Left lung (tissue), 10 donors: ENCODE results near the gene VPS35L. TPM values are rescaled to one million over a fixed set of nuclear protein-coding genes. Genes with fewer than 3 reads are reported as not detected.

ENCODE experiments used
- ATAC-seq: fragments of 200-7000 bp; cut with Tn5 transposase; one replicate; pipeline ENCODE4 v1.9.1; 2020; ENCODE audit warnings: moderate library complexity
- DNase-seq, 4 donors: peaks; one replicate each; pipeline ENCODE4 v3.0.0-alpha.2; 2013 to 2020
- H3K27ac ChIP-seq, 2 donors: fragments of 200-600 bp; sonication (generic) in 1 of 2; one replicate each; pipeline versions ENCODE4 v1.5.0 to v1.8.0; 2020 to 2021
- H3K27me3 ChIP-seq, 2 donors: fragments of 200-600 bp; sonication (generic) in 1 of 2; one replicate each; pipeline versions ENCODE4 v1.5.0 to v1.8.0; 2020 to 2021
- H3K36me3 ChIP-seq, 2 donors: fragments of 200-600 bp; sonication (generic) in 1 of 2; one replicate each; pipeline versions ENCODE4 v1.5.0 to v1.8.0; 2020 to 2021
- H3K4me1 ChIP-seq, 2 donors: fragments of 200-600 bp; one replicate each; pipeline ENCODE4 v1.8.0; 2021
- H3K4me3 ChIP-seq, 2 donors: fragments of 200-600 bp; sonication (generic) in 1 of 2; one replicate each; pipeline versions ENCODE4 v1.5.0 to v1.8.0; 2020 to 2021; ENCODE audit warnings: mild to moderate bottlenecking in 1 of 2
- H3K9me3 ChIP-seq, 2 donors: fragments of 200-600 bp; sonication (generic) in 1 of 2; one replicate each; pipeline versions ENCODE4 v1.5.0 to v1.8.0; 2020 to 2021
- CTCF ChIP-seq, 2 donors: fragments of 200-600 bp; sonication (generic) in 1 of 2; IDR thresholded peaks; one replicate each; pipeline versions ENCODE4 v1.5.0 to v1.8.0; 2021; ENCODE audit warnings: antibody characterized with exemption in 2 of 2
- intact Hi-C, 2 donors: fragments of 100-400 bp; cut with DNase I; formaldehyde crosslinking; loops; one replicate each; pipeline versions ENCODE4 v1.11.2 to v1.14.2; 2022
- polyA plus RNA-seq, 6 donors: library from polyadenylated mRNA; unstranded; fragments of 120-200 nt; gene quantifications; one replicate each; pipeline ENCODE4 v1.2.1, GENCODE V29; 2013; ENCODE audit not compliant: insufficient read length in 6 of 6
- total RNA-seq, 2 donors: library from RNA; stranded (reverse); fragmentation: NEBNext Ultra II Directional; extraction: Animal tissue kit (Norgen Biotek cat#: 25700); gene quantifications; one replicate each; pipeline ENCODE4 v1.2.1, GENCODE V29; 2021
- donor health status: DM: no; HTN: yes; CAD: no.
- donor health status: DM: no; HTN: no; CAD: no.

The VPS35L gene
- total and polyA plus RNA-seq, 8 donors = 54.8 to 70.2 (median 57.7) TPM

- TF ChIP-seq CTCF (IDR thresholded peaks at IDR 0.05) = no peak
- Histone ChIP-seq H3K27ac (peak overlapping the region in 1 of 2 donors; percentile 35), H3K4me3 (no peak overlapping the region), H3K27me3 (no peaks in the 10 kb centered on the region), H3K36me3 (peaks cover 0 to 52% of the 10 kb centered on the region in 2 donors), H3K9me3 (no peaks in the 10 kb centered on the region), H3K4me1 (peaks cover 5 to 22% of the 10 kb centered on the region in 2 donors)
- intact Hi-C loops = no loop called here
- ATAC-seq (peak; percentile 36), DNase-seq (no peak)
These were observed 135.7 kb downstream of the VPS35L start for GRCh38 chr16:19691161-19691711.

GRCh38 chr16:19694989-19695388 is 139.5 kb downstream of the VPS35L start:
- Histone ChIP-seq H3K4me3 (no peak overlapping the region), H3K9me3 (no peaks in the 10 kb centered on the region), H3K27me3 (no peaks in the 10 kb centered on the region), H3K27ac (no peak overlapping the region), H3K36me3 (peaks cover 0 to 53% of the 10 kb centered on the region in 2 donors), H3K4me1 (peaks cover 17 to 49% of the 10 kb centered on the region in 2 donors)
- TF ChIP-seq CTCF (IDR thresholded peaks at IDR 0.05) = no peak
- no peak for ATAC-seq
- intact Hi-C loops = no loop called here
- DNase-seq = no peak

- Histone ChIP-seq H3K27ac (peak overlapping the region; percentile 43 to 77), H3K4me3 (no peak overlapping the region), H3K36me3 (peaks cover 0 to 58% of the 10 kb centered on the region in 2 donors), H3K4me1 (peaks cover 26 to 44% of the 10 kb centered on the region in 2 donors), H3K9me3 (no peaks in the 10 kb centered on the region), H3K27me3 (no peaks in the 10 kb centered on the region)
- DNase-seq = peak in 3 of 4 donors; percentile 34 to 80 (median 71)
- intact Hi-C loops = no loop called here
- no peak for TF ChIP-seq CTCF (IDR thresholded peaks at IDR 0.05)
- ATAC-seq = peak; percentile 63
These were observed 140.8 kb downstream of the VPS35L start for GRCh38 chr16:19696328-19696727.

- H3K27ac ChIP-seq = peak overlapping the region; percentile 43 to 77
- H3K9me3 ChIP-seq = no peaks in the 10 kb centered on the region
- ATAC-seq = no peak
- H3K27me3 ChIP-seq = no peaks in the 10 kb centered on the region
- intact Hi-C loops = no loop called here
- peaks cover 26 to 42% of the 10 kb centered on the region in 2 donors for H3K4me1 ChIP-seq
- peaks cover 0 to 58% of the 10 kb centered on the region in 2 donors for H3K36me3 ChIP-seq
- DNase-seq = no peak
- TF ChIP-seq CTCF (IDR thresholded peaks at IDR 0.05) = no peak
- H3K4me3 ChIP-seq = no peak overlapping the region
These were observed 141.5 kb downstream of the VPS35L start for GRCh38 chr16:19696961-19697360.

- H3K27me3 ChIP-seq = no peaks in the 10 kb centered on the region
- H3K27ac ChIP-seq = peak overlapping the region in 1 of 2 donors; percentile 28
- H3K4me1 ChIP-seq = peaks cover 26 to 43% of the 10 kb centered on the region in 2 donors
- no peak overlapping the region for H3K4me3 ChIP-seq
- no peak for ATAC-seq
- intact Hi-C loops = no loop called here
- H3K9me3 ChIP-seq = no peaks in the 10 kb centered on the region
- DNase-seq = no peak
- no peak for TF ChIP-seq CTCF (IDR thresholded peaks at IDR 0.05)
- peaks cover 0 to 58% of the 10 kb centered on the region in 2 donors for H3K36me3 ChIP-seq
These were observed 142.3 kb downstream of the VPS35L start for GRCh38 chr16:19697756-19698318.
